ENCODE results near the gene PDE4D. TPM values are rescaled to one million over a fixed set of nuclear protein-coding genes. Genes with fewer than 3 reads are reported as not detected.

The PDE4D gene
- total RNA-seq, 2 experiments from 2014 or later = 40.5 to 41.2 TPM

DNA sequence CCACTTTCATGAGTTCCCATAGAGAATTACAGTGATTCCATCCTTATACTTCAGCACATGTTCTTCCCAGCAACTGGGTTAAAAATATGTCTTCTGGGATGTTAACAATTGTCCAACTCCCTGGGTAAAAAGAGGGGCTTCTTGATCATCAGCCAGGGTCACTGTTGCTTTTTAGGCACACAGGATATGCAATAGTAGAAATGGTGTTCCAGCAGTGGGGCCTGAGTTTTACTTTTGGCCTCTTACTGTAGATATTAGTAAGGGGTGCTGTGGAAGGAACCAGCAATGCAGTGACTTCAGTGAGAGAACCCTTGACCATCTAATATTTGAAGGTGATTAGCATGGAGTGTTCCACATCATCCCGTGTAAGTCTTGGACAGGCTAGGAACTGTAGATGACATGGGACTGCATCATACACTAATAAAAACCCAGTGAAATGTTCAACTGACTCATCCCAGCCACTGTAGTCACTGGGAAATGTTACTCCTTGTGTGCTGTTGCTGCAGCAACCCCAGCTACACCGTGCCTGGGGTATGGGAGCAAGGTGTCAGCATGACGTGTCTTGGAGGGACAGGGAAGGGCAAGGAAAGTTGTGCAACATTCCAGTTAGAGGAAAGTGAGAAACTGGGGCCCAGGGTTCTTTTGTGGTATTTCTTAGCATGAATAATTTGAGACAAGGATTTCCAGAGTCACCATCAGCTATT, 699.8 kb downstream of the PDE4D start:
- CTCF ChIA-PET = interaction anchor here (0.9 kb wide), 1 partner anchor 187 kb away, joined by 4 read pairs; no protein-coding TSS in a partner anchor
- intact Hi-C loops (cut with micrococcal nuclease) = no loop called here
- Mint-ChIP-seq H3K27ac (no peak overlapping the region), H3K4me1 (ENCODE audit: low read depth) (peaks cover 2% of the 10 kb centered on the region), H3K4me3 (no peak overlapping the region), H3K36me3 (ENCODE audit: low read depth) (no peaks in the 10 kb centered on the region), H3K9me3 (no peaks in the 10 kb centered on the region), H3K27me3 (ENCODE audit: low read depth) (peaks cover 2% of the 10 kb centered on the region)
- no peak for DNase-seq

GRCh38 chr5:59190746-59191145, 702.8 kb downstream of the PDE4D start:
- Mint-ChIP-seq H3K9me3 (no peaks in the 10 kb centered on the region), H3K4me1 (ENCODE audit: low read depth) (no peaks in the 10 kb centered on the region), H3K27ac (no peak overlapping the region), H3K27me3 (ENCODE audit: low read depth) (peaks cover 5% of the 10 kb centered on the region), H3K4me3 (no peak overlapping the region), H3K36me3 (ENCODE audit: low read depth) (no peaks in the 10 kb centered on the region)
- no peak for DNase-seq
- CTCF ChIA-PET = interaction anchor here (0.5 to 6.3 kb wide), 10 partner anchors 10 to 304 kb away, joined by 3 to 84 read pairs (median 4); no protein-coding TSS in a partner anchor
- intact Hi-C loops (cut with micrococcal nuclease) = no loop called here

DNA sequence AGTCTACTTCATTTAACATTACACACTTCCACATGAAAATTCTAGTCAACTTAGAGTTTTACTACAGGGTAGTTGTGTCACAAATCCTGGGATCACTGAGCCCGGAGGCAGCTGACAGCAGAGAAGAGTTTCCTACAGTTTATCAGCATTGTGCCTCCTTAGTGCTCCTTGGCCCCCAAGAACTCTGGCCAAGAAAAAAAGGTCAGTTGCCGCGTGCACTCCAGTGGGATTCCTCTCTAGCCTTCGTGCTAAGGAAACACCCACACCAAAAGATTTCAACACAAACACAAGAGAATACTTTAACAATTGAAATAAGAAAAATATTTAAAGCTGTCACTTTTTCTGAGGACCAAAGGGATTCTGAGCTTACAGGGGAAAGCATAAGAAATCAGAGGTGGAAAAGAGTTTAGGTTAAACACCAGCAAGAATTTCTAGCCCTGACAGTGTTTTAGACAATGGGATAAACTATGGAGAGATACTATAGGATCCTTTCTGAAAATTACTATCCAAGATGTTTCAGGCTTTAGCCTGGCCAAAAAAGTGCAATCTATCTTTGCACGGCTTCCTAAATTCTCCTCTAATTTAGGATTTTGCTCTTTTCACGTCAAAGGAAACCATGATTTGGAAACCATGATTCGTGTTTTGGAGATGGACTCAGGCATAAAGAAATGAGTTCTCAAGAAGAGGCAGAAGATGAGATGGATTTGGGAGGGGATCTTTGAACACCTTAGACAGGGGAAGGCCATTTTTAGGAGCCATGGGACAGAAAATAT, 703.9 kb downstream of the PDE4D start:
- Mint-ChIP-seq H3K27ac (no peak overlapping the region), H3K4me3 (no peak overlapping the region), H3K9me3 (no peaks in the 10 kb centered on the region), H3K36me3 (ENCODE audit: low read depth) (no peaks in the 10 kb centered on the region), H3K27me3 (ENCODE audit: low read depth) (peaks cover 5% of the 10 kb centered on the region), H3K4me1 (ENCODE audit: low read depth) (no peaks in the 10 kb centered on the region)
- DNase-seq = no peak
- intact Hi-C loops (cut with micrococcal nuclease) = loop anchor here (10.0 kb wide), 1 partner anchor 315 kb away; no protein-coding TSS in a partner anchor
- CTCF ChIA-PET = interaction anchor here (0.7 to 6.3 kb wide), 14 partner anchors 10 to 303 kb away, joined by 3 to 84 read pairs (median 7); no protein-coding TSS in a partner anchor

- no peak overlapping the region for H3K4me3 Mint-ChIP-seq
- H3K36me3 Mint-ChIP-seq (ENCODE audit: low read depth) = no peaks in the 10 kb centered on the region
- no peaks in the 10 kb centered on the region for H3K9me3 Mint-ChIP-seq
- DNase-seq = peak; percentile 71
- peaks cover 5% of the 10 kb centered on the region for H3K27me3 Mint-ChIP-seq (ENCODE audit: low read depth)
- intact Hi-C loops (cut with micrococcal nuclease) = loop anchor here (1.0 to 10.0 kb wide), 6 partner anchors 180 to 612 kb away; no protein-coding TSS in a partner anchor
- CTCF ChIA-PET = interaction anchor here (0.6 to 6.3 kb wide), 52 partner anchors 8 to 691 kb away, joined by 3 to 84 read pairs (median 4); no protein-coding TSS in a partner anchor
- no peaks in the 10 kb centered on the region for H3K4me1 Mint-ChIP-seq (ENCODE audit: low read depth)
- no peak overlapping the region for H3K27ac Mint-ChIP-seq
Observed at GRCh38 chr5:59188419-59189225, 704.9 kb downstream of the PDE4D start.

GRCh38 chr5:59187857-59188256, 705.7 kb downstream of the PDE4D start:
- CTCF ChIA-PET = interaction anchor here (0.7 to 6.3 kb wide), 38 partner anchors 8 to 613 kb away, joined by 3 to 84 read pairs (median 4); no protein-coding TSS in a partner anchor
- H3K27ac Mint-ChIP-seq = no peak overlapping the region
- H3K4me3 Mint-ChIP-seq = no peak overlapping the region
- no peaks in the 10 kb centered on the region for H3K36me3 Mint-ChIP-seq (ENCODE audit: low read depth)
- no peak for DNase-seq
- H3K4me1 Mint-ChIP-seq (ENCODE audit: low read depth) = no peaks in the 10 kb centered on the region
- H3K27me3 Mint-ChIP-seq (ENCODE audit: low read depth) = peaks cover 6% of the 10 kb centered on the region
- no peaks in the 10 kb centered on the region for H3K9me3 Mint-ChIP-seq
- intact Hi-C loops (cut with micrococcal nuclease) = loop anchor here (1.0 to 10.0 kb wide), 6 partner anchors 180 to 612 kb away; no protein-coding TSS in a partner anchor

GRCh38 chr5:59186623-59187022, 706.9 kb downstream of the PDE4D start:
- DNase-seq = no peak
- peaks cover 9% of the 10 kb centered on the region for H3K27me3 Mint-ChIP-seq (ENCODE audit: low read depth)
- H3K4me3 Mint-ChIP-seq = no peak overlapping the region
- H3K27ac Mint-ChIP-seq = no peak overlapping the region
- CTCF ChIA-PET = interaction anchor here (0.9 to 5.1 kb wide), 8 partner anchors 8 to 302 kb away, joined by 3 to 58 read pairs (median 12); no protein-coding TSS in a partner anchor
- H3K9me3 Mint-ChIP-seq = no peaks in the 10 kb centered on the region
- no peaks in the 10 kb centered on the region for H3K4me1 Mint-ChIP-seq (ENCODE audit: low read depth)
- H3K36me3 Mint-ChIP-seq (ENCODE audit: low read depth) = no peaks in the 10 kb centered on the region
- intact Hi-C loops (cut with micrococcal nuclease) = loop anchor here (10.0 kb wide), 1 partner anchor 318 kb away; no protein-coding TSS in a partner anchor

- Mint-ChIP-seq H3K9me3 (no peaks in the 10 kb centered on the region), H3K4me1 (ENCODE audit: low read depth) (no peaks in the 10 kb centered on the region), H3K27me3 (ENCODE audit: low read depth) (peaks cover 9% of the 10 kb centered on the region), H3K36me3 (ENCODE audit: low read depth) (no peaks in the 10 kb centered on the region), H3K27ac (no peak overlapping the region), H3K4me3 (no peak overlapping the region)
- DNase-seq = no peak
- CTCF ChIA-PET = interaction anchor here (0.9 to 3.3 kb wide), 6 partner anchors 7 to 614 kb away, joined by 3 to 17 read pairs (median 4); no protein-coding TSS in a partner anchor
- intact Hi-C loops (cut with micrococcal nuclease) = loop anchor here (10.0 kb wide), 1 partner anchor 319 kb away; no protein-coding TSS in a partner anchor
Observed at GRCh38 chr5:59185757-59186385, 707.7 kb downstream of the PDE4D start.

DNA sequence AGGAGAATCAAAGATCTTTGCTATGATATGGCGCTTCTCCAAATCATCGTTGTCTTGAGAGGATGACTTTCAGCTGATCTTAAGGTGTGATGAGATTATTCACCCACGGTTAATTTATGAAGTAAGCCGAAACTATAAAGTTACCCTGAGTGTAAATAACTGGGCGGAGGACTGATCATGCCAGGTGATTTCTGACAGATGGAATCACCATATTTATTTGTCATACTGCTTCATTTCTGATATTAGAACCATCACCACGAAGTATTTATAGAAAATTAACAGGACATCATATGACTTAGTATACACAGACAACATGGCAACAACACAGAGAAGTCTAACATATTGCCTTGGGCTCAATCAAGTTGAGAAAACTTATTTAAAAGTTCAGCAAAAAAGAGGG, 708.8 kb downstream of the PDE4D start:
- intact Hi-C loops (cut with micrococcal nuclease) = loop anchor here (10.0 kb wide), 1 partner anchor 320 kb away; no protein-coding TSS in a partner anchor

DNA sequence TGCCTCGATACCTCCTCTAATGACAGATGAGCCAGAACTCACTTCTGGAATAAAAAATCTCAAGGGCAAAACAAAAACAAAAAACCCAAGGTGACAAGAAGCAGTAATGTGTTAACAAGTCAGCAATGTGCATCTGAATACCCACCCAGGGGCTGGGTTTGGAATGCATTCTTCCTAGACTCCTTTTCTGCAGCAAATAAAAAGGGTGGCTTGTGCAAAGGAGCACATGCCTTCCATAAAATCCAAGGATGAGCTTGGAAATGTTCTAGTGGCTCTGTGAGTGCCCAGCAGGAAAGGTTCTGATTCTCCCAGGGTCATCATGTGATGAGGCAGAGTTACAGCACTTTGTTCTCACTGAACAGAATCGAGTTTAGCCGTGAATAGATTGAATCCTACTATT, 710.8 kb downstream of the PDE4D start:
- no peak for DNase-seq
- intact Hi-C loops (cut with micrococcal nuclease) = loop anchor here (10.0 kb wide), 1 partner anchor 322 kb away; no protein-coding TSS in a partner anchor
- H3K36me3 Mint-ChIP-seq (ENCODE audit: low read depth) = no peaks in the 10 kb centered on the region
- H3K4me3 Mint-ChIP-seq = no peak overlapping the region
- no peak overlapping the region for H3K27ac Mint-ChIP-seq
- peaks cover 3% of the 10 kb centered on the region for H3K27me3 Mint-ChIP-seq (ENCODE audit: low read depth)
- peaks cover 4% of the 10 kb centered on the region for H3K4me1 Mint-ChIP-seq (ENCODE audit: low read depth)
- CTCF ChIA-PET = interaction anchor here (1.5 kb wide), 1 partner anchor 309 kb away, joined by 4 read pairs; no protein-coding TSS in a partner anchor
- no peaks in the 10 kb centered on the region for H3K9me3 Mint-ChIP-seq

More for the DNA sequence above, 708.8 kb downstream of the PDE4D start:
- Mint-ChIP-seq H3K4me1 (ENCODE audit: low read depth) (no peaks in the 10 kb centered on the region), H3K9me3 (no peaks in the 10 kb centered on the region), H3K36me3 (ENCODE audit: low read depth) (no peaks in the 10 kb centered on the region), H3K27me3 (ENCODE audit: low read depth) (peaks cover 7% of the 10 kb centered on the region), H3K27ac (no peak overlapping the region), H3K4me3 (no peak overlapping the region)
- DNase-seq = no peak
- CTCF ChIA-PET = interaction anchor here (1.0 to 2.1 kb wide), 4 partner anchors 184 to 615 kb away, joined by 3 to 8 read pairs (median 4); no protein-coding TSS in a partner anchor

GRCh38 chr5:59180515-59180914, 713.0 kb downstream of the PDE4D start:
- intact Hi-C loops (cut with micrococcal nuclease) = loop anchor here (10.0 kb wide), 1 partner anchor 324 kb away; no protein-coding TSS in a partner anchor
- H3K9me3 Mint-ChIP-seq = no peaks in the 10 kb centered on the region
- no peak overlapping the region for H3K27ac Mint-ChIP-seq
- CTCF ChIA-PET = interaction anchor here (1.1 to 2.2 kb wide), 3 partner anchors 8 to 294 kb away, joined by 4 to 9 read pairs (median 8); no protein-coding TSS in a partner anchor
- H3K4me1 Mint-ChIP-seq (ENCODE audit: low read depth) = peaks cover 5% of the 10 kb centered on the region
- H3K4me3 Mint-ChIP-seq = no peak overlapping the region
- DNase-seq = no peak
- no peaks in the 10 kb centered on the region for H3K36me3 Mint-ChIP-seq (ENCODE audit: low read depth)
- H3K27me3 Mint-ChIP-seq (ENCODE audit: low read depth) = peaks cover 3% of the 10 kb centered on the region

- Mint-ChIP-seq H3K9me3 (no peaks in the 10 kb centered on the region), H3K27ac (no peak overlapping the region), H3K36me3 (ENCODE audit: low read depth) (no peaks in the 10 kb centered on the region), H3K27me3 (ENCODE audit: low read depth) (peaks cover 3% of the 10 kb centered on the region), H3K4me3 (no peak overlapping the region), H3K4me1 (ENCODE audit: low read depth) (peaks cover 5% of the 10 kb centered on the region)
- intact Hi-C loops (cut with micrococcal nuclease) = loop anchor here (10.0 kb wide), 2 partner anchors 325 to 705 kb away; no protein-coding TSS in a partner anchor
- CTCF ChIA-PET = interaction anchor here (1.1 to 1.5 kb wide), 3 partner anchors 9 to 201 kb away, joined by 4 to 8 read pairs (median 4); no protein-coding TSS in a partner anchor
- DNase-seq = no peak
Observed at GRCh38 chr5:59179704-59180103, 713.8 kb downstream of the PDE4D start.
